ENCODE data around the gene INPP5D.
"Not testable (repeated sequence)": the region's sequence is repeated elsewhere in the genome, so short reads cannot be mapped to it uniquely, and the experiment has no call there.

INPP5D gene

GRCh38 chr2:233141901-233142300 is 81.8 kb downstream of the INPP5D start:
- no peak for DNase-seq

- DNase-seq, result no peak
Observed at GRCh38 chr2:233142355-233142897, 82.3 kb downstream of the INPP5D start.

- no peak for DNase-seq
Observed at GRCh38 chr2:233143700-233144331, 83.7 kb downstream of the INPP5D start.

- peak in 4 of 58 donors; percentile 5 to 70 (median 9) for DNase-seq
Observed at GRCh38 chr2:233145726-233146125, 85.6 kb downstream of the INPP5D start.

DNA sequence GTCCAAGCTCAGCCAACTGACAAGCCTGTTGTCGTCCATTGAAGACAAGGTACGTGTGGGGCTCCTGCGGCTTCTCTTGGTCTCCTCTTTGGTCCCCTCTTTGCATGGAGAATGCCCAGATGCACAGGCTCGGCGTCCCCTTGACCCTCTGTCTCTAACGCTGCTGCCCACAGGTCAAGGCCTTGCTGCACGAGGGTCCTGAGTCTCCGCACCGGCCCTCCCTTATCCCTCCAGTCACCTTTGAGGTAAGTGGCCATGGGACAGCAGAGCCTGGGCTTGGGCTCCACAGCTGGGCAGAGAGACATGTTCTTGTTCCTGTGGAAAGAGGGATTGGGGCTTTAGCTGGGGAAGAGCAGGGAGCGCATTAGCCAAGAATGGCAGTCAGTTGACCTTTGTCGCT is 86.1 kb downstream of the INPP5D start:
- DNase-seq, result no peak

- DNase-seq, result no peak
Observed at GRCh38 chr2:233147136-233147828, 87.1 kb downstream of the INPP5D start.

DNA sequence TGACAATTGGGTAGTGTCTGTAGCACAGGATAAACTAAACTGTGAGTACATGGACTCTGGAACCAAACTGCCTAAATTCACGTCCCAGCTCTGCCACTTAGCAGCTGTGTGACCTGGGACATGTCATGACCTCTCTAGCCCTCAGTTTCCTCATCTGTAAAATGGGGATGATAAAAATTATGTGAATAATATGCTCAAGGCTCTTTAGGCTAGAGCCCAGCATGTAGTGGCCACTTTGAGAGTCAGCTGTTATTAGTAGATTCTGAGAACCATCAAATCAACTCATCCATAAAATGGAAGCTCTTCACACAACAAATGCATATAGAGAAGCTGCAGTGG is 87.7 kb downstream of the INPP5D start:
- no peak for DNase-seq

GRCh38 chr2:233148354-233148753 is 88.2 kb downstream of the INPP5D start:
- DNase-seq, result no peak

- peak in 32 of 58 donors; percentile 3 to 66 (median 20) for DNase-seq
Observed at GRCh38 chr2:233152541-233152940, 92.4 kb downstream of the INPP5D start.

GRCh38 chr2:233153146-233153798 is 93.1 kb downstream of the INPP5D start:
- no peak for DNase-seq

- DNase-seq, result no peak
Observed at GRCh38 chr2:233156001-233156400, 95.9 kb downstream of the INPP5D start.

GRCh38 chr2:233156461-233156860 is 96.3 kb downstream of the INPP5D start:
- DNase-seq, result not testable (repeated sequence)

DNA sequence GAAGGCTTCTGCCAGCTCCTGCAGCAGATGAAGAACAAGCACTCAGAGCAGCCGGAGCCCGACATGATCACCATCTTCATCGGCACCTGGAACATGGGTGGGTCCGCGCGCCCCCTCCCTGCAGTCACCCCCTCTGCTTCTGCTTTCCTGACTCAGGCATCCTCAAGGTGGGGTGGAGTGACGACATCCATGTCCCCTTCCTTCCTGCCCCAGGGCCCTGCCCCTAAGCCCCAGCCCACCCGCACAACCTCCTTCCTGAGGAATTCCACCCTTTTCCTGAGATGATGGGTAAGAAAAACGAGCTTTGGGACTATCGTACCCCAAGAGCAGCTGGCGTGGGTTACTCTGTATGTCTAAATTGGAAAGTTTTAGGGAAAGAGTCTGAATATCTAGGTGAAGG is 101.6 kb downstream of the INPP5D start:
- DNase-seq, result no peak

GRCh38 chr2:233162770-233163169 is 102.6 kb downstream of the INPP5D start:
- no peak for DNase-seq

GRCh38 chr2:233163486-233164103 is 103.5 kb downstream of the INPP5D start:
- DNase-seq, result no peak

DNA sequence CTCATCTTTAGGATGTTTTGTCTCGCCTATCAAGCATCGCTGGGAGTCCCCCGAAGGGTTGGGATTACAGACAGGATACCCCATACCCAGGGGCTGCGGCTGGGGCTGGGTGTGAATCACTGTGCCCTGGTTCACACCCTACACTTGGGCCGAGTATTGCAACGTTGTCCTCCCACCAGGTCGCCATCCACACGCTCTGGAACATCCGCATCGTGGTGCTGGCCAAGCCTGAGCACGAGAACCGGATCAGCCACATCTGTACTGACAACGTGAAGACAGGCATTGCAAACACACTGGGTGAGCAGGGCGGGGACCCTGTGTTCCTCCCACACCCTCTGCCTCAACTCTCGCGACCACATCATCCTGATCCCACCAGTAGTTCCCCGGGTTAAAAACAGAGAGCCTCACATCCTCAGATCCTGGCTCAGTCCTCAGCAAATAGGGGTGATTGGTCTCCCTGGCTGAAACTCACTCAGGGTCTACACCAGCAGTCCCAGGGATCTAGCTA is 104.0 kb downstream of the INPP5D start:
- DNase-seq, result no peak

DNA sequence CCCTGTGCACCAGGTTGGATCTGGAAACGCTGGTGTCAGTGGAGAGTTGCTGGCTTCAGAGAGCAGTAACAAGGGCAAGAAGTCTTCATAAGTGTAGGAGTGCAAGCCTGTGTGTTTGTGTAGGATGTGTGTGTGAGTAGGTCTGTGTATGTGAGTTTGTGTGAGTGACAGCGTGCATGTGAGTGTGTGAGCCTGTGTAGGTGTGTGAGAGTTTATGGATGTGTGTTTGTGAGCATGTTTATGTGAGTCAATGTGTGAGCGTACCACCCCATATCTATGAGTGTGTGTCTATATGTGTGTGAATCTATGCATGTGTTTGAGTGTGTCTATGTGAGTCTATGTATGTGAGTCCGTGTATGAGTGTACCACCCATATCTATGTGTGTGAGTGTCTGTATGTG is 104.8 kb downstream of the INPP5D start:
- DNase-seq, result no peak

DNA sequence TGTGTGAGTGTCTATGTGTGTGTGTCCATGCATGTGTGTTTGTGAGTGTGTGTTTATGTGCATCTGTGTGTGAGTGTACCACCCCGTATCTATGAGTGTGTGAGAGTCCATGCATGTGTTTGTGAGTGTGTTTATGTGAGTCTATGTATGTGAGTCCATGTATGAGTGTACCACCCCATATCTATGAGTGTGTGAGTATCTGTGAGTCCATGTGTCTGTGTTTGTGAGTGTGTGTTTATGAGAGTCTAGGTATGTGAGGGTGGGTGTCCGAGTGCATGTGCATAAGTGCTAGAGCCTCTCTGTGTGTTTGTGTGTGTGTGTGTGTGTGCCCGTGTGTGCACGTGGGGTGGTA is 105.4 kb downstream of the INPP5D start:
- DNase-seq, result no peak

- no peak for DNase-seq
Observed at GRCh38 chr2:233165895-233166661, 105.9 kb downstream of the INPP5D start.

DNA sequence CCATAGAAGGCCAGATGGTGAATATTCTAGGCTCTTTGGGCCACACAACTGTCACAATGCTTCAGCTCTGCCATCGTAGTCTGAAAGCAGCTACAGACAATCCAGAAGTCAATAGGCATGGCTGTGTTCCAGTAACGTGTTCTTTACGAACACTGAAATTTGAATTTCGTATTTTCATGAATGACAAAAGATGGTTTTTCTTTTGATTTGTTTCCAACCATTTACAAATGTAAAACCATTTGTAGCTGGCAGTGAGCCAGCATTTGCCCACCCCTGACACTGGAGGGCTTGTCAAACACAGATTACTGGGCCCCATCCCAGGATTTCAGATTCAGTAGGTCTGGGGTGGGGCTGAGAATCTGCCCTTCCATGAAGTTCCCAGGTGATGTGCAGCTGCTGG is 108.3 kb downstream of the INPP5D start:
- DNase-seq, result no peak

DNA sequence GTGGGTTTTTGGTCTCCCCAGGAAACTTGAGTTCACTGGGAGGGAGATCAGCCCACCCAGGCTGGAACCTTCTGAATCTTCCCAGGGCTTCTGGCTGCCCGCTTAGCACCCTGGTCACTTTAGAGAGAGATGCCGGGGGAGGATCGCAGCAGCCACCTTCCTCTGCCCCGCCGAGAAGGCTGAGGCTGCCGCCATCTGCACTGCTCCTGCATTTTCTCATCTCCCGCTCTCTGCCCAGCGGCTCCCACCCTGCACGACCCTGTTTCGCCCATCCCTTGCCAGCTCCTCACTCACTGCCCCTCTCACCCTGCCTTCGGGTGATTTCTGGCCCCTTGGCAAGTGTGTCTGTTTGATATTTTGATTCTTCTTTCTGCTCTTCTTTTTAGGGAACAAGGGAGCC is 108.8 kb downstream of the INPP5D start:
- DNase-seq, result no peak

All from anterior cingulate cortex (tissue), 58 donors.